ENCODE results near the gene MRPL18.

MRPL18 gene

DNA sequence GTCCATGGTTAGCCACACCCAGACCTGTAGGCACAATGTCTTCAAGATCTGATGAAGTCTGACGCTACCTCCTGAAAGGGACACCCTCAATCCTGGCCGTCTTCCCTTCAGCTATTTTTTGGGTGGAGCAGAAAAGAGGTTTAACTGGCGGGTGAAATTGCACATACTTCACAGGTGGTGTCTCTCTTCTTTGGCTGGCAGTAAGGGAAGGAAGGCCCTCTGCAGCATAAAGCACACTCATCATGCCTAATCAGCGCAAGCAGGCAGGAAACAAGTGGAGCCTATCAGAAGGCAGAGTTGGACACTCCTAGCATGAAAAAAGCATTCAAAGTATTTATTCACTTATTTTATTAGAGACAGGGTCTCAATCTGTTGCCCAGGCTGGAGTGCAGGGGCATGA lies 42.7 kb downstream of the MRPL18 start:
- no peaks in the 10 kb centered on the region for H3K4me1 ChIP-seq (ENCODE audit: insufficient read depth, low read length, severe bottlenecking)
- no peak overlapping the region for H2AFZ ChIP-seq (ENCODE audit: low read length)
- H3K27ac ChIP-seq (ENCODE audit: low read depth, low read length, poor library complexity, severe bottlenecking) = no peak overlapping the region
- H3K9me2 ChIP-seq (ENCODE audit: low read depth, low read length) = no peaks in the 10 kb centered on the region
- H4K20me1 ChIP-seq (ENCODE audit: insufficient read depth, low read length) = no peaks in the 10 kb centered on the region
- no peaks in the 10 kb centered on the region for H3K79me2 ChIP-seq (ENCODE audit: insufficient read depth, low read length)
- H3K9ac ChIP-seq (ENCODE audit: low read length) = no peak overlapping the region
- no peaks in the 10 kb centered on the region for H3F3A ChIP-seq (ENCODE audit: insufficient read depth, low read length)
- H3K4me2 ChIP-seq (ENCODE audit: low read length) = no peak overlapping the region
- H3K9me3 ChIP-seq (ENCODE audit: low read length) = no peaks in the 10 kb centered on the region
- no peak for TF ChIP-seq CTCF (IDR thresholded peaks at IDR 0.05; ENCODE audit: low read length)
- no peak for TF ChIP-seq EZH2 (IDR thresholded peaks at IDR 0.05; ENCODE audit: borderline replicate concordance, low read length)
- H3K36me3 ChIP-seq (ENCODE audit: insufficient read depth, low read length) = no peaks in the 10 kb centered on the region
- H3K4me3 ChIP-seq (ENCODE audit: low read depth, low read length, poor library complexity, severe bottlenecking) = no peak overlapping the region
- no peaks in the 10 kb centered on the region for H3K27me3 ChIP-seq (ENCODE audit: insufficient read depth, low read length)

DNA sequence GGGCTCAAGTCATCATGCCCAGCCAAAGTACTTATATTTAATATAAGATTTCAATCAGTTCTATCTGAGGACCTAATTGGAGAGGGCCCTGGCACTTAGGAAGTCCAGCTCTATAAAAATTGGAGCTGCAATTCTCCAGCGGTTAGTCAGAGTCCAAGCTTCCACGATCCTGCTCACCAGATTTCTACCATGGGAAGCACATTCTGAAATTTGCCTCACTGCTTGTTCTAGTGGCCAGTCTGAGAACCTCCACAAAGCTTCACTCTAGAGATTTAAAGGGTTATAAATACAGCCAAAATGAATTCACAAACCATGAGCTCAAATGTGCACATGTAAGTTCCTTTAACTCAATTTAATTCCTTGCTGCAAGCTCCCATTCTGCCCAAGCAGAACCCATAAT lies 43.3 kb downstream of the MRPL18 start:
- H3K4me2 ChIP-seq (ENCODE audit: low read length) = no peak overlapping the region
- H3K9me3 ChIP-seq (ENCODE audit: low read length) = no peaks in the 10 kb centered on the region
- H3K9me2 ChIP-seq (ENCODE audit: low read depth, low read length) = no peaks in the 10 kb centered on the region
- no peak overlapping the region for H3K9ac ChIP-seq (ENCODE audit: low read length)
- no peak overlapping the region for H3K4me3 ChIP-seq (ENCODE audit: low read depth, low read length, poor library complexity, severe bottlenecking)
- H4K20me1 ChIP-seq (ENCODE audit: insufficient read depth, low read length) = no peaks in the 10 kb centered on the region
- H3K27ac ChIP-seq (ENCODE audit: low read depth, low read length, poor library complexity, severe bottlenecking) = no peak overlapping the region
- TF ChIP-seq CTCF (IDR thresholded peaks at IDR 0.05; ENCODE audit: low read length) (no peak), EZH2 (IDR thresholded peaks at IDR 0.05; ENCODE audit: borderline replicate concordance, low read length) (no peak)
- H3K4me1 ChIP-seq (ENCODE audit: insufficient read depth, low read length, severe bottlenecking) = no peaks in the 10 kb centered on the region
- no peaks in the 10 kb centered on the region for H3K36me3 ChIP-seq (ENCODE audit: insufficient read depth, low read length)
- H3K79me2 ChIP-seq (ENCODE audit: insufficient read depth, low read length) = no peaks in the 10 kb centered on the region
- H2AFZ ChIP-seq (ENCODE audit: low read length) = no peak overlapping the region
- no peaks in the 10 kb centered on the region for H3F3A ChIP-seq (ENCODE audit: insufficient read depth, low read length)
- no peaks in the 10 kb centered on the region for H3K27me3 ChIP-seq (ENCODE audit: insufficient read depth, low read length)

DNA sequence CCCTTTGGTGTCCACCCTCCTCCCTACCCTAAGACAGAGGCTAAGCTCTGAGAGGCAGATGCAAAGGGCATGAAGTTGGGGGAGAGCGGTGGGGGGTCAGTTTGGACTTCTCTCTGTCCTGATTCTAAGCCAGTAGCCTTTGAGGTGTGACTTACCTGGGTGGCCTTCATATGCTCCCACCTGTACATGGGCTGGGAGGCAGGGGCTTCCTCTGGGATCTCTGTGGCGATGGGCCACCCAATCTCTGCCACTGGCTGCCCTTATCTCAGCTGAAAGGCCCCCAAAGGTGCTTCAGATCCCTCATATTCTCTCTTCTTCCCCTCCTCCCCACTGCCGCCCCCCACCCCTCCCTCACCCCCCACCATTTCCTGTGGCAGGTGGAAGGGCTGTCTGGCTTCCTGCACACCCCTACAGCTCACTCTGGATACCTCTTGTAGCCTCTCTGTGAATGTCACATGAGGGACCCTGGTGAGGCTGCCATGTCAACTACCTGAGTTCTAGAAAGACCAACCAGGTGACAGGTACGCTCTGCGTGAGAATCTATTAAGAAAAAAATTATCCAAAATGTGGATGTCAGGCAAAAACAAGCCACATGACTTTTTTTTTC lies 43.8 kb downstream of the MRPL18 start:
- Histone ChIP-seq H4K20me1 (ENCODE audit: insufficient read depth, low read length) (no peaks in the 10 kb centered on the region), H3K9me3 (ENCODE audit: low read length) (no peaks in the 10 kb centered on the region), H3K27me3 (ENCODE audit: insufficient read depth, low read length) (no peaks in the 10 kb centered on the region), H3K27ac (ENCODE audit: low read depth, low read length, poor library complexity, severe bottlenecking) (no peak overlapping the region), H3K4me1 (ENCODE audit: insufficient read depth, low read length, severe bottlenecking) (no peaks in the 10 kb centered on the region), H3K4me3 (ENCODE audit: low read depth, low read length, poor library complexity, severe bottlenecking) (no peak overlapping the region), H2AFZ (ENCODE audit: low read length) (no peak overlapping the region), H3K9me2 (ENCODE audit: low read depth, low read length) (no peaks in the 10 kb centered on the region), H3K79me2 (ENCODE audit: insufficient read depth, low read length) (no peaks in the 10 kb centered on the region), H3F3A (ENCODE audit: insufficient read depth, low read length) (no peaks in the 10 kb centered on the region), H3K4me2 (ENCODE audit: low read length) (no peak overlapping the region), H3K9ac (ENCODE audit: low read length) (no peak overlapping the region), H3K36me3 (ENCODE audit: insufficient read depth, low read length) (no peaks in the 10 kb centered on the region)
- TF ChIP-seq EZH2 (IDR thresholded peaks at IDR 0.05; ENCODE audit: borderline replicate concordance, low read length) (no peak), CTCF (IDR thresholded peaks at IDR 0.05; ENCODE audit: low read length) (no peak)
